Osteocyte (in vitro differentiated cells): ENCODE data around the gene CHMP4B. TPM values are rescaled to one million over a fixed set of nuclear protein-coding genes. Genes with fewer than 3 reads are reported as not detected.
A peak's percentile ranks its signal among the peaks of the same experiment; 100 is the strongest.

Source experiments
- DNase-seq: peaks from one replicate; pipeline ENCODE4 v3.0.0; 2021; ENCODE audit warnings: mixed read lengths; ENCODE audit not compliant: unreplicated experiment; ENCODE audit errors: extremely low spot score
- H3K27ac Mint-ChIP-seq: one replicate; pipeline ENCODE4 v1.8.0; 2021; ENCODE audit warnings: mild to moderate bottlenecking, mixed read lengths; ENCODE audit not compliant: unreplicated experiment
- H3K27me3 Mint-ChIP-seq: one replicate; pipeline ENCODE4 v1.8.0; 2021; ENCODE audit warnings: mixed read lengths; ENCODE audit not compliant: unreplicated experiment
- H3K36me3 Mint-ChIP-seq: one replicate; pipeline ENCODE4 v1.8.0; 2021; ENCODE audit warnings: mixed read lengths; ENCODE audit not compliant: unreplicated experiment
- H3K4me1 Mint-ChIP-seq: one replicate; pipeline ENCODE4 v1.8.0; 2021; ENCODE audit warnings: mixed read lengths; ENCODE audit not compliant: unreplicated experiment
- H3K4me3 Mint-ChIP-seq: one replicate; pipeline ENCODE4 v1.8.0; 2021; ENCODE audit warnings: mild to moderate bottlenecking, moderate library complexity, mixed read lengths; ENCODE audit not compliant: unreplicated experiment
- H3K9me3 Mint-ChIP-seq: one replicate; pipeline ENCODE4 v1.8.0; 2021; ENCODE audit warnings: mixed read lengths; ENCODE audit not compliant: unreplicated experiment
- total RNA-seq: library from RNA; stranded (reverse); gene quantifications from 2 replicates; pipeline ENCODE4 v1.2.1, GENCODE V29; 2021
- TF ChIP-seq, protein P1 (sequence below): fragments of 200-600 bp; sonication (generic); IDR thresholded peaks from 2 replicates; pipeline ENCODE4 v1.5.0; 2021; ENCODE audit warnings: antibody characterized with exemption, mild to moderate bottlenecking, moderate library complexity

Gene CHMP4B
- total RNA-seq, 1 donor from 2014 or later = 92.5 TPM

DNA sequence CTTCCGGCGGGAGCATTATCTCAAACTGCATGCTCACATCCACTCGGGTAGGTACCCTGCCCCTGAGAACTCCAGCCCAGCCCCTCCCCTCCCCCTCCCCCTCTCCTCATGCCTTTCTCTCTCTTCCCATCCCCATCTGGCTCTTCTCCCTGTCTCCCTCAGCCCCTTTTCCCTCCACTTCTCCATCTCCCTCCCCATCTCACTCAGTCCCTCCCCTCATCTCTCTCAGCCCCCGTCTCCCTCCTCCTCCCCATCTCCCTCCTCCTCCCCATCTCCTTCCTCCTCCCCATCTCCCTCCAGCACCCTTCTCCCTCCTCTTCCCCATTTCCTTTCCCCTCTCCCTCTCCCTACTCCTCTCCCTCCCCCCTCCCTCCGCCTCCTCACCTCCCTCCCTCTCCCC lies 27.3 kb upstream of the CHMP4B start:
- Mint-ChIP-seq H3K9me3 (no peaks in the 10 kb centered on the region), H3K4me3 (no peak overlapping the region), H3K36me3 (no peaks in the 10 kb centered on the region), H3K27me3 (no peaks in the 10 kb centered on the region), H3K4me1 (peaks cover 5% of the 10 kb centered on the region), H3K27ac (no peak overlapping the region)
- DNase-seq = no peak
- TF ChIP-seq, protein P1, sequence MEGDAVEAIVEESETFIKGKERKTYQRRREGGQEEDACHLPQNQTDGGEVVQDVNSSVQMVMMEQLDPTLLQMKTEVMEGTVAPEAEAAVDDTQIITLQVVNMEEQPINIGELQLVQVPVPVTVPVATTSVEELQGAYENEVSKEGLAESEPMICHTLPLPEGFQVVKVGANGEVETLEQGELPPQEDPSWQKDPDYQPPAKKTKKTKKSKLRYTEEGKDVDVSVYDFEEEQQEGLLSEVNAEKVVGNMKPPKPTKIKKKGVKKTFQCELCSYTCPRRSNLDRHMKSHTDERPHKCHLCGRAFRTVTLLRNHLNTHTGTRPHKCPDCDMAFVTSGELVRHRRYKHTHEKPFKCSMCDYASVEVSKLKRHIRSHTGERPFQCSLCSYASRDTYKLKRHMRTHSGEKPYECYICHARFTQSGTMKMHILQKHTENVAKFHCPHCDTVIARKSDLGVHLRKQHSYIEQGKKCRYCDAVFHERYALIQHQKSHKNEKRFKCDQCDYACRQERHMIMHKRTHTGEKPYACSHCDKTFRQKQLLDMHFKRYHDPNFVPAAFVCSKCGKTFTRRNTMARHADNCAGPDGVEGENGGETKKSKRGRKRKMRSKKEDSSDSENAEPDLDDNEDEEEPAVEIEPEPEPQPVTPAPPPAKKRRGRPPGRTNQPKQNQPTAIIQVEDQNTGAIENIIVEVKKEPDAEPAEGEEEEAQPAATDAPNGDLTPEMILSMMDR = no peak

DNA sequence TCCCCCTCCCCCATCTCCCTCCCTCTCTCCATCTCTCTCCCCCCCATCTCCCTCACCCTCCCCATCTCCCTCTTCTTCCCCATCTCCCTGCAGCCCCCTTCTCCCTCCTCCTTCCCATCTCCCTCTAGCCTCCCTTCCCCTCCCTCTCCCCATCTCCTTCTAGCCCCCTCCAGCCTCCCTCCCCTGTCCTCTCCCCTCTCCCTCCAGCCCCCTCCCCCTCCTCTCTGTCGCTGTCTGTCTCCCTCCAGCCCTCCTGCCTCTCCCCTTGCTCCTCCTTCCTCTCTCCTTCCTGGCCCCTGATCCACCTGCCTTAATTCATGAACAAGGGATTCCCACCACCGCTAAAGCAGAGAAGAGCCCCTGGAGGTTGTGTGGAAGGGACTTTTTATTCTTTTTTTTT lies 26.9 kb upstream of the CHMP4B start:
- no peaks in the 10 kb centered on the region for H3K9me3 Mint-ChIP-seq
- DNase-seq = no peak
- H3K27ac Mint-ChIP-seq = no peak overlapping the region
- no peaks in the 10 kb centered on the region for H3K36me3 Mint-ChIP-seq
- peaks cover 8% of the 10 kb centered on the region for H3K4me1 Mint-ChIP-seq
- TF ChIP-seq, protein P1 = no peak
- H3K4me3 Mint-ChIP-seq = no peak overlapping the region
- H3K27me3 Mint-ChIP-seq = no peaks in the 10 kb centered on the region

DNA sequence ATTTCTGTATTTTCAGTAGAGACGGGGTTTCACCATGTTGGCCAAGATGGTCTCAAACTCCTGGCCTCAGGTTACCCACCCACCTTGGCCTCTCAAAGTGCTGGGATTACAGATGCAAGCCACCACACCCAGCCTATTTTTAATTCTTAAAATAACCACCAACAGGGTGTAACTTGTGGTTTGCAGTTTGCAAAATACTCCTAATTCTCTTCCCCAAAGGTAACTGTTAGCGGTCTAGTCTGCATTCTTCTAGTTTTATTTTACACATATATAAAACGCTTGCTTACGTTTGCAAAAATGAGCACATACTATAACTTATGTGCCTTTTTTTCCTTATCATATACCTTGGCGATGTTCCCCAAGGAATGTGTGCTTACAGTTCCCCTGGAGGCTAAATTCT lies 25.6 kb upstream of the CHMP4B start:
- Mint-ChIP-seq H3K9me3 (no peaks in the 10 kb centered on the region), H3K4me3 (no peak overlapping the region), H3K27ac (no peak overlapping the region), H3K4me1 (peaks cover 14% of the 10 kb centered on the region), H3K36me3 (no peaks in the 10 kb centered on the region), H3K27me3 (no peaks in the 10 kb centered on the region)
- no peak for DNase-seq
- TF ChIP-seq, protein P1 = no peak

DNA sequence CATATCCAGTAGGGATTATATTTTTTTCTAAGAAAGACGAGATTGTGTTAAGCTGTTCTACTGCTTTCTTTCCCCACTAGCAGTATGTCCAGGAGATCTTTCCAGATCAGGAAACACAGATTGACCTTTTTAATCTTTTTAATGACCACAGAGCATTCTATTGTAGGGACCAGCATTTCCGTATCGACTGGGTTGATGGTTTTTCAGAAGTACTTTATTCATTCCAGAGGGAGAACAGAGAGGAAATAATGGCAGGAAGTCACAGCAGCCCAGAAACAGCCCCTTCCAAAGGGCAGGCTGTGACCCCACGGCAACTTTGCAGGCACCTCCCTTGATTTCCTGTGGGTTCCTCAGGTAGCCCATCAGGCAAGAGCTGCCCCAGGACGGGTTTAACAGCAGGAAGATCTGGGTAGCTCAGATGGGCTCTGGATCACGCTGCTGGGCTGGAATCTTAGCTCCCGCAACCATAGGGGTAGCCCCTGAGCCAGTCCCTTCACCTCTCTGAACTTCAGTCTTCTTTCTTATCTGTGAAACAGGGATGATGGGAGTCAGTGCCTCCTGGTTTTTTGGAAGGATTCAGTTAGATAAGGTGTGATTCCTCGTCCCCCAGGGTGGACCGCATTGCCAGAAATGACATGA lies 23.8 kb upstream of the CHMP4B start:
- Mint-ChIP-seq H3K27me3 (no peaks in the 10 kb centered on the region), H3K9me3 (no peaks in the 10 kb centered on the region), H3K4me3 (no peak overlapping the region), H3K4me1 (peaks cover 14% of the 10 kb centered on the region), H3K27ac (peak overlapping the region; percentile 18), H3K36me3 (no peaks in the 10 kb centered on the region)
- TF ChIP-seq, protein P1 = no peak
- no peak for DNase-seq

DNA sequence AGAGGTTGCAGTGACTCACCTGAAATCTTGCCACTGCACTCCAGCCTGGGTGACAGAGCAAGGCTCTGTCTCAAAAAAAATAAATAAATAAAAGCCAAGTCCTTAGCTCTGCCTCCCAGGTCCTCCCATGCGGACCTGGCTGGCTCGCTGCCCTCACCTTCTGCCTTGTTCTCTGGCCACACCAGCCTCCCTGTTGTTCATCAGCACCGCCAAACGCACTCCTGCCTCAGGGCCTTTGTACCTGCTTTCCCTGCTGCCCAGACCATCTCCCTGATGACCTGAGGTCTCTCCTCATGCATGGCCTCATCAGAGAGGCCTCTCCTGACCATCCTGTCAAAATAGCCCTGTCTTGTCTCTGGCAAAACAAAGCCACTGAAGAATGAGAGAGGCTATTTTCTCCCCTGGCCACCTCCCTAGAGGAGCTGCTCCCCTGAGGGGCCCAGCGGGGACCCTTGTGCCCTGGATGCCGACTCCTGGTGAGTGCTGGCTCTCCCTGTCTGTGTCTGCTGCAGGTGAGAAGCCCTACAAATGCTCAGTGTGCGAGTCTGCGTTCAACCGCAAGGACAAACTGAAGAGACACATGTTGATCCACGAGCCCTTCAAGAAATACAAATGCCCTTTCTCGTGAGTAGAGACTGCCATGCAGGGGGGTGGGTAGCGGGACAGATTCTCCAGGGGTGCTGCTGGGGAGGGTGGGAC lies 22.6 kb upstream of the CHMP4B start:
- TF ChIP-seq, protein P1 = no peak
- H3K27ac Mint-ChIP-seq = peak overlapping the region; percentile 84
- peaks cover 14% of the 10 kb centered on the region for H3K4me1 Mint-ChIP-seq
- H3K27me3 Mint-ChIP-seq = no peaks in the 10 kb centered on the region
- no peaks in the 10 kb centered on the region for H3K9me3 Mint-ChIP-seq
- no peak overlapping the region for H3K4me3 Mint-ChIP-seq
- no peaks in the 10 kb centered on the region for H3K36me3 Mint-ChIP-seq
- DNase-seq = no peak
